HepG2 (cell line): ENCODE measurements around the gene CDA. TPM values are rescaled to one million over a fixed set of nuclear protein-coding genes. Genes with fewer than 3 reads are reported as not detected.

ENCODE experiments used
- ATAC-seq: fragments of 200-7000 bp; cut with Tn5 transposase; 3 replicates; pipeline ENCODE4 v1.9.1; 2020; ENCODE audit warnings: mild to moderate bottlenecking, moderate library complexity
- BruUV-seq: library from RNA; stranded (reverse); fragments of 400-500 nt; replicated peaks from 2 replicates; lab custom pipeline; 2021; lab: Mats Ljungman, UMichigan
- CTCF ChIA-PET: fragments of 300-600 bp; formaldehyde crosslinking; extraction: SDS; loops from one replicate; lab custom pipeline; 2021; ENCODE audit warnings: low total read pairs, inconsistent platforms, low intra/inter-chr PET ratio; lab: Yijun Ruan, JAX
- POLR2A ChIA-PET: fragments of 350-600 bp; sonication (Branson Sonifier 250); formaldehyde crosslinking; loops from one replicate; lab custom pipeline; 2020; ENCODE audit warnings: antibody characterized with exemption, inconsistent platforms; lab: Yijun Ruan, JAX
- DNase-seq: peaks from one replicate; pipeline ENCODE4 v3.0.0-alpha.2; 2015; ENCODE audit warnings: low spot score
- FAIRE-seq: peaks from 3 replicates; lab custom pipeline; 2011; peaks lifted over from hg19 to GRCh38; lab: Jason Lieb, UNC
- H2AFZ ChIP-seq: one replicate; pipeline ENCODE4 v1.6.1; 2011; ENCODE audit warnings: low read length, inconsistent platforms
- H3K27ac ChIP-seq: fragments of 300-600 bp; 3 replicates; pipeline ENCODE4 v1.8.0; 2011; ENCODE audit warnings: mixed run types, mild to moderate bottlenecking, mixed read lengths, low read length, inconsistent platforms; ENCODE audit not compliant: insufficient read depth; ENCODE audit errors: extremely low read length
- H3K27me3 ChIP-seq, 2 experiments: fragments of 200-600 bp in 1 of 2; 2 replicates in 1 of 2; 3 replicates in 1 of 2; pipeline versions ENCODE4 v1.6.0 to v1.8.0; 2011; ENCODE audit warnings: low read length in 2 of 2, mild to moderate bottlenecking in 2 of 2, moderate library complexity in 2 of 2, inconsistent platforms in 1 of 2; ENCODE audit not compliant: insufficient read depth in 2 of 2, control insufficient read depth in 1 of 2
- H3K36me3 ChIP-seq, 2 experiments: fragments of 200-600 bp in 1 of 2; replicated peaks in 1 of 2; 2 replicates in 1 of 2; 3 replicates in 1 of 2; pipeline versions ENCODE4 v1.5.1 to v1.8.0; 2011; ENCODE audit warnings: low read length in 2 of 2, inconsistent platforms in 1 of 2; ENCODE audit not compliant: insufficient read depth in 2 of 2, control insufficient read depth in 1 of 2
- H3K4me1 ChIP-seq: 2 replicates; pipeline ENCODE4 v1.5.1; 2012; ENCODE audit warnings: low read length, inconsistent platforms; ENCODE audit not compliant: insufficient read depth
- H3K4me2 ChIP-seq: 2 replicates; pipeline ENCODE4 v1.6.0; 2011; ENCODE audit warnings: low read depth, low read length, inconsistent platforms
- H3K4me3 ChIP-seq, 3 experiments: fragments of 200-600 bp in 1 of 3; sonication (generic), shearing (Covaris generic) in 1 of 3; replicated peaks in 1 of 3; 2 replicates each; pipeline ENCODE4 v1.5.1; 2011 to 2016; ENCODE audit warnings: low read length in 3 of 3, inconsistent platforms in 2 of 3, low read depth in 2 of 3, mild to moderate bottlenecking in 2 of 3, control low read depth in 1 of 3, mixed read lengths in 1 of 3; ENCODE audit not compliant: insufficient read depth in 1 of 3
- H3K79me2 ChIP-seq: one replicate; pipeline ENCODE4 v1.6.1; 2011; ENCODE audit warnings: low read length, inconsistent platforms; ENCODE audit not compliant: insufficient read depth
- H3K9ac ChIP-seq: 2 replicates; pipeline ENCODE4 v1.6.0; 2011; ENCODE audit warnings: mild to moderate bottlenecking, low read depth, low read length, inconsistent platforms; ENCODE audit not compliant: insufficient read depth
- H3K9me3 ChIP-seq: 2 replicates; pipeline ENCODE4 v1.5.1; 2012; ENCODE audit warnings: mild to moderate bottlenecking, low read length
- H4K20me1 ChIP-seq: 2 replicates; pipeline ENCODE4 v1.6.0; 2011; ENCODE audit warnings: inconsistent platforms, mild to moderate bottlenecking, low read length, moderate library complexity; ENCODE audit not compliant: insufficient read depth
- CEBPB ChIP-seq: IDR thresholded peaks from 2 replicates; pipeline ENCODE4 v1.6.1; 2011; ENCODE audit warnings: low read depth, low read length, improper control_type of control experiment, borderline replicate concordance
- CEBPG ChIP-seq: IDR thresholded peaks from 2 replicates; pipeline ENCODE4 v1.6.1; 2016
- IRF2 ChIP-seq: IDR thresholded peaks from 2 replicates; pipeline ENCODE4 v1.6.1; 2018; ENCODE audit warnings: missing genetic modification reagents, missing compliant biosample characterization
- ISX ChIP-seq: sonication (generic); formaldehyde crosslinking; conservative IDR thresholded peaks from 2 replicates; pipeline ENCODE4 v1.5.0; 2020; ENCODE audit warnings: missing genetic modification reagents
- MTA1 ChIP-seq: sonication (generic); formaldehyde crosslinking; IDR thresholded peaks from 2 replicates; pipeline ENCODE4 v1.4.0; 2020; ENCODE audit warnings: missing genetic modification reagents, mild to moderate bottlenecking, borderline replicate concordance
- RARA ChIP-seq: IDR thresholded peaks from 2 replicates; pipeline ENCODE4 v1.6.1; 2016; ENCODE audit warnings: missing genetic modification reagents, missing compliant biosample characterization
- RELA ChIP-seq: sonication (generic); formaldehyde crosslinking; IDR thresholded peaks from 2 replicates; pipeline ENCODE4 v1.4.0; 2020; ENCODE audit warnings: missing genetic modification reagents
- SIN3A ChIP-seq: IDR thresholded peaks from 2 replicates; pipeline ENCODE4 v1.6.1; 2011; ENCODE audit warnings: low read depth, mild to moderate bottlenecking, control low read depth, low read length, borderline replicate concordance
- USF2 ChIP-seq, 2 experiments: sonication (generic) in 1 of 2; formaldehyde crosslinking in 1 of 2; IDR thresholded peaks; 2 replicates each; pipeline versions ENCODE4 v1.5.1 to v1.6.1; 2011 to 2020; ENCODE audit warnings: borderline replicate concordance in 1 of 2, low read depth in 1 of 2, low read length in 1 of 2, mild to moderate bottlenecking in 1 of 2, missing genetic modification reagents in 1 of 2, moderate library complexity in 1 of 2
- YEATS4 ChIP-seq: sonication (generic); formaldehyde crosslinking; IDR thresholded peaks from 2 replicates; pipeline ENCODE4 v1.4.0; 2020; ENCODE audit warnings: missing genetic modification reagents, borderline replicate concordance
- ZNF121 ChIP-seq: sonication (generic); formaldehyde crosslinking; IDR thresholded peaks from 2 replicates; pipeline ENCODE4 v1.5.0; 2020; ENCODE audit warnings: mild to moderate bottlenecking, missing genetic modification reagents
- ZNF362 ChIP-seq: sonication (generic); formaldehyde crosslinking; IDR thresholded peaks from 2 replicates; pipeline ENCODE4 v1.4.0; 2020; ENCODE audit warnings: missing genetic modification reagents, mild to moderate bottlenecking, borderline replicate concordance
- ZNF644 ChIP-seq: IDR thresholded peaks from 2 replicates; pipeline ENCODE4 v1.6.1; 2016; ENCODE audit warnings: low read depth
- WGBS: methylation state at CpG from one replicate; pipeline ENCODE4 v1.1.6; 2017; ENCODE audit warnings: low lambda C conversion rate; 5-methylcytosine and 5-hydroxymethylcytosine counted together
- in situ Hi-C: cut with HindIII; loops from 2 replicates; pipeline ENCODE4 v1.10.0; 2017; ENCODE audit warnings: low pct_unique_long_range_greater_than_20kb; ENCODE audit not compliant: extremely low pct_ligation_motif_present
- intact Hi-C: fragments of 100-400 bp; cut with micrococcal nuclease; formaldehyde crosslinking; loops from one replicate; pipeline ENCODE4 v1.10.0; 2022; ENCODE audit not compliant: unreplicated experiment
- polyA plus RNA-seq, 8 experiments: library from polyadenylated mRNA; depleted of rRNA in 3 of 8; stranded (reverse) in 7 of 8; unstranded in 1 of 8; fragments of >200 nt; fragmentation: Illumina TruSeq in 4 of 8; extraction: Trizol in 4 of 8; gene quantifications; 2 replicates each; pipeline versions ENCODE4 v1.2.1 to v1.2.3, GENCODE V29; 2011 to 2016; ENCODE audit warnings: low read depth in 4 of 8, missing spikeins in 1 of 8, mixed read lengths in 1 of 8; ENCODE audit not compliant: insufficient read depth in 1 of 8
- total RNA-seq, 5 experiments: library from RNA; depleted of rRNA; stranded (reverse); fragments of >200 nt; fragmentation: Illumina TruSeq; extraction: Trizol; gene quantifications; 2 replicates each; pipeline ENCODE4 v1.2.3, GENCODE V29; 2016; ENCODE audit warnings: low read depth in 1 of 5
- TF ChIP-seq, protein P1 (sequence below): sonication (generic); formaldehyde crosslinking; IDR thresholded peaks from 2 replicates; pipeline ENCODE4 v1.5.0; 2020; ENCODE audit warnings: missing genetic modification reagents, mild to moderate bottlenecking, borderline replicate concordance
- TF ChIP-seq, protein P2 (sequence below): sonication (generic); formaldehyde crosslinking; IDR thresholded peaks from 2 replicates; pipeline ENCODE4 v1.8.0; 2022; ENCODE audit warnings: mild to moderate bottlenecking, missing genetic modification reagents, borderline replicate concordance

CDA gene
- total and polyA plus RNA-seq, 2 of the 13 experiments (the other 11 are each of a cell fraction or from before 2014, with no cell fraction given) = 0.66 to 2.1 TPM

GRCh38 chr1:20621012-20621411, 32.1 kb downstream of the CDA start:
- Histone ChIP-seq H3K4me1 (no peaks in the 10 kb centered on the region), H4K20me1 (no peaks in the 10 kb centered on the region), H3K27ac (no peak overlapping the region), H3K4me3 (no peak overlapping the region), H2AFZ (no peak overlapping the region), H3K9me3 (no peaks in the 10 kb centered on the region), H3K36me3 (no peaks in the 10 kb centered on the region), H3K9ac (no peak overlapping the region), H3K27me3 (no peaks in the 10 kb centered on the region), H3K4me2 (no peak overlapping the region), H3K79me2 (no peaks in the 10 kb centered on the region)
- intact Hi-C loops = no loop called here
- TF ChIP-seq ZNF362 (CRISPR knock-in tag) = no peak
- peak; percentile 63 for TF ChIP-seq ZNF121
- TF ChIP-seq CEBPB = peak; percentile 34; the same call in 1 of the 2 replicates
- TF ChIP-seq, protein P1, sequence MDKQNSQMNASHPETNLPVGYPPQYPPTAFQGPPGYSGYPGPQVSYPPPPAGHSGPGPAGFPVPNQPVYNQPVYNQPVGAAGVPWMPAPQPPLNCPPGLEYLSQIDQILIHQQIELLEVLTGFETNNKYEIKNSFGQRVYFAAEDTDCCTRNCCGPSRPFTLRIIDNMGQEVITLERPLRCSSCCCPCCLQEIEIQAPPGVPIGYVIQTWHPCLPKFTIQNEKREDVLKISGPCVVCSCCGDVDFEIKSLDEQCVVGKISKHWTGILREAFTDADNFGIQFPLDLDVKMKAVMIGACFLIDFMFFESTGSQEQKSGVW (CRISPR knock-in tag) = no peak
- TF ChIP-seq CEBPG (CRISPR knock-in tag) = peak; percentile 46
- no peak for TF ChIP-seq ZNF644
- 0 out of 2 replicates have a peak, but pooled peaks have one; percentile 6 for TF ChIP-seq RARA
- 61% methylated on average over 6 of the region's 6 CpGs for WGBS
- in situ Hi-C loops = no loop called here
- ATAC-seq (no peak), DNase-seq (no peak), FAIRE-seq (no peak)
- BruUV-seq = no TSS peak
- CTCF ChIA-PET = no interaction called here
- POLR2A ChIA-PET = no interaction called here

DNA sequence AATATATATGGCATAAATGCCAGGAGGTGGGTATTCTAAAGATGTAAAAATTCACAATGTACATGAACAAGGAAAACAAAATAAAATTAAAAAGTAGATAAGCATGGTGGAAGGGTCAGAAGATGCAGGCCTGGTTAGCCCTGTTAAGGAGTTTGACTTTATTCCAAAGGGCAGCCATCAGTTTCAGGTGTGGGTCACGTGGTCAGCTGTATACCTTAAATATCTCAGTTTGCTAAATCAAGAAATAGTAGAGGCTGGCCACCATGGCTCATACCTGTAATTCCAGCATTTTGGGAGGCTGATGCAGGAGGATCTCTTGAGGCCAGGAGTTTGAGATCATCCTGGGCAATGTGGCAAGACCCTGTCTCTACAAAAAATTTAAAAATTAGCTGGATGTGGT, 35.8 kb downstream of the CDA start:
- no peak for FAIRE-seq
- CTCF ChIA-PET = no interaction called here
- TF ChIP-seq ISX (CRISPR knock-in tag) (no peak), IRF2 (CRISPR knock-in tag) (no peak), MTA1 (no peak), YEATS4 (no peak), SIN3A (no peak), USF2 (IDR thresholded peaks at IDR 0.05; ENCODE audit: low read depth, low read length) (no peak), USF2 (CRISPR knock-in tag; IDR thresholded peaks at IDR 0.05; ENCODE audit: borderline replicate concordance) (no peak), RELA (CRISPR knock-in tag) (no peak)
- TF ChIP-seq, protein P2, sequence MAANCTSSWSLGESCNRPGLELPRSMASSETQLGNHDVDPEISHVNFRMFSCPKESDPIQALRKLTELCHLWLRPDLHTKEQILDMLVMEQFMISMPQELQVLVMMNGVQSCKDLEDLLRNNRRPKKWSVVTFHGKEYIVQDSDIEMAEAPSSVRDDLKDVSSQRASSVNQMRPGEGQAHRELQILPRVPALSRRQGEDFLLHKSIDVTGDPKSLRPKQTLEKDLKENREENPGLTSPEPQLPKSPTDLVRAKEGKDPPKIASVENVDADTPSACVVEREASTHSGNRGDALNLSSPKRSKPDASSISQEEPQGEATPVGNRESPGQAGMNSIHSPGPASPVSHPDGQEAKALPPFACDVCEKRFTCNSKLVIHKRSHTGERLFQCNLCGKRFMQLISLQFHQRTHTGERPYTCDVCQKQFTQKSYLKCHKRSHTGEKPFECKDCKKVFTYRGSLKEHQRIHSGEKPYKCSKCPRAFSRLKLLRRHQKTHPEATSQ (CRISPR knock-in tag) = no peak

More for the DNA sequence above, 35.8 kb downstream of the CDA start:
- Histone ChIP-seq H2AFZ (no peak overlapping the region), H3K4me3 (no peak overlapping the region), H3K9me3 (no peaks in the 10 kb centered on the region), H3K27ac (no peak overlapping the region), H3K9ac (no peak overlapping the region), H4K20me1 (no peaks in the 10 kb centered on the region), H3K79me2 (no peaks in the 10 kb centered on the region), H3K36me3 (no peaks in the 10 kb centered on the region), H3K4me1 (no peaks in the 10 kb centered on the region), H3K27me3 (no peaks in the 10 kb centered on the region), H3K4me2 (no peak overlapping the region)
- intact Hi-C loops (no loop called here), in situ Hi-C loops (no loop called here)
- 5% methylated on average over 1 of the region's 1 CpG for WGBS
- ATAC-seq (no peak), DNase-seq (no peak)
- BruUV-seq = no TSS peak
- POLR2A ChIA-PET = no interaction called here
